Glutamatergic neuron (in vitro differentiated cells): Measurements from ENCODE around the gene USP36. TPM values are rescaled to one million over a fixed set of nuclear protein-coding genes. Genes with fewer than 3 reads are reported as not detected.
"Not testable (repeated sequence)": the region's sequence is repeated elsewhere in the genome, so short reads cannot be mapped to it uniquely, and the experiment has no call there.

Experiments
- DNase-seq: peaks from one replicate; pipeline ENCODE4 v3.0.0; 2022
- H3K27ac Mint-ChIP-seq: one replicate; pipeline ENCODE4 v1.8.0; 2020; ENCODE audit warnings: mild to moderate bottlenecking, mixed read lengths, inconsistent platforms; ENCODE audit not compliant: unreplicated experiment
- H3K27me3 Mint-ChIP-seq: one replicate; pipeline ENCODE4 v1.8.0; 2020; ENCODE audit warnings: mild to moderate bottlenecking, moderate library complexity, mixed read lengths, inconsistent platforms; ENCODE audit not compliant: unreplicated experiment
- H3K36me3 Mint-ChIP-seq: one replicate; pipeline ENCODE4 v1.8.0; 2020; ENCODE audit warnings: mild to moderate bottlenecking, mixed read lengths, inconsistent platforms; ENCODE audit not compliant: unreplicated experiment
- H3K4me1 Mint-ChIP-seq: one replicate; pipeline ENCODE4 v1.8.0; 2020; ENCODE audit warnings: mild to moderate bottlenecking, low read depth, mixed read lengths, inconsistent platforms; ENCODE audit not compliant: unreplicated experiment
- H3K4me3 Mint-ChIP-seq: one replicate; pipeline ENCODE4 v1.8.0; 2020; ENCODE audit warnings: mild to moderate bottlenecking, mixed read lengths, inconsistent platforms; ENCODE audit not compliant: unreplicated experiment
- H3K9me3 Mint-ChIP-seq: one replicate; pipeline ENCODE4 v1.8.0; 2020; ENCODE audit warnings: mild to moderate bottlenecking, moderate library complexity, mixed read lengths, inconsistent platforms; ENCODE audit not compliant: unreplicated experiment
- total RNA-seq: library from RNA; stranded (reverse); fragmentation: NEBNext Ultra II Directional; extraction: Animal tissue kit (Norgen Biotek cat#: 25700); gene quantifications from one replicate; pipeline ENCODE4 v1.2.1, GENCODE V29; 2021; ENCODE audit not compliant: unreplicated experiment
- TF ChIP-seq, protein P1 (sequence below): fragments of 200-600 bp; sonication (generic); IDR thresholded peaks from one replicate; pipeline ENCODE4 v1.5.0; 2021; ENCODE audit not compliant: partially characterized antibody, unreplicated experiment

Gene USP36
- total RNA-seq, 1 donor from 2014 or later = 45.3 TPM

DNA sequence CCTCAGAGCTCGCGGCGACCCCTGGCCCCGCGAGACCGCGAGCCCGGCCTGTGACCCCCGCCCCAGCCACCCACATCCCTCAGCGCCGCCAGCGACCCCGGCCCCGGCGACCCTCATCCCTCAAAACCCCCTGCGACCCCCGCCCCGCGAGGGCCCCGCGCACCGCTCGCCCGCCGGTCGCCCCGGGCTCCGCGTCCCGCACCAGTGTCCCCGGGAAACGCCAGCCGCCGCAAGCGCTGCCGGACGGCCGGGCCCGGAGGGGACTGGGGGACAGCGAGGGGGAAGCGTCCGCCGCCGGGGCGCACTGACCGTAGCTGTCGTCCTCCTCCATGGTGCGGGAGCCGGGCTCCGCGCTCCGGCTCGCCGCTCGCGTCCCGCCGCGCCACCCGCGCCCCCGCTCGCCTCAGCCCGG, 58.7 kb downstream of the USP36 start, which contains the start of gene CYTH1:
TSS of gene CYTH1 (minus strand) at position 381 of the 412 bp plus-strand sequence. CDS start at position 331, 50 bp downstream.
- peak within 1 kb of the TSS; percentile 95 for H3K4me3 Mint-ChIP-seq
- H3K27me3 Mint-ChIP-seq = peaks cover 2% of the 10 kb centered on the region
- H3K9me3 Mint-ChIP-seq = peaks cover 4% of the 10 kb centered on the region
- peak within 1 kb of the TSS; percentile 73 for H3K27ac Mint-ChIP-seq
- H3K36me3 Mint-ChIP-seq = no peaks in the 10 kb centered on the region
- DNase-seq = no peak
- TF ChIP-seq, protein P1, sequence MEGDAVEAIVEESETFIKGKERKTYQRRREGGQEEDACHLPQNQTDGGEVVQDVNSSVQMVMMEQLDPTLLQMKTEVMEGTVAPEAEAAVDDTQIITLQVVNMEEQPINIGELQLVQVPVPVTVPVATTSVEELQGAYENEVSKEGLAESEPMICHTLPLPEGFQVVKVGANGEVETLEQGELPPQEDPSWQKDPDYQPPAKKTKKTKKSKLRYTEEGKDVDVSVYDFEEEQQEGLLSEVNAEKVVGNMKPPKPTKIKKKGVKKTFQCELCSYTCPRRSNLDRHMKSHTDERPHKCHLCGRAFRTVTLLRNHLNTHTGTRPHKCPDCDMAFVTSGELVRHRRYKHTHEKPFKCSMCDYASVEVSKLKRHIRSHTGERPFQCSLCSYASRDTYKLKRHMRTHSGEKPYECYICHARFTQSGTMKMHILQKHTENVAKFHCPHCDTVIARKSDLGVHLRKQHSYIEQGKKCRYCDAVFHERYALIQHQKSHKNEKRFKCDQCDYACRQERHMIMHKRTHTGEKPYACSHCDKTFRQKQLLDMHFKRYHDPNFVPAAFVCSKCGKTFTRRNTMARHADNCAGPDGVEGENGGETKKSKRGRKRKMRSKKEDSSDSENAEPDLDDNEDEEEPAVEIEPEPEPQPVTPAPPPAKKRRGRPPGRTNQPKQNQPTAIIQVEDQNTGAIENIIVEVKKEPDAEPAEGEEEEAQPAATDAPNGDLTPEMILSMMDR = no peak
- H3K4me1 Mint-ChIP-seq = peaks cover 8% of the 10 kb centered on the region

DNA sequence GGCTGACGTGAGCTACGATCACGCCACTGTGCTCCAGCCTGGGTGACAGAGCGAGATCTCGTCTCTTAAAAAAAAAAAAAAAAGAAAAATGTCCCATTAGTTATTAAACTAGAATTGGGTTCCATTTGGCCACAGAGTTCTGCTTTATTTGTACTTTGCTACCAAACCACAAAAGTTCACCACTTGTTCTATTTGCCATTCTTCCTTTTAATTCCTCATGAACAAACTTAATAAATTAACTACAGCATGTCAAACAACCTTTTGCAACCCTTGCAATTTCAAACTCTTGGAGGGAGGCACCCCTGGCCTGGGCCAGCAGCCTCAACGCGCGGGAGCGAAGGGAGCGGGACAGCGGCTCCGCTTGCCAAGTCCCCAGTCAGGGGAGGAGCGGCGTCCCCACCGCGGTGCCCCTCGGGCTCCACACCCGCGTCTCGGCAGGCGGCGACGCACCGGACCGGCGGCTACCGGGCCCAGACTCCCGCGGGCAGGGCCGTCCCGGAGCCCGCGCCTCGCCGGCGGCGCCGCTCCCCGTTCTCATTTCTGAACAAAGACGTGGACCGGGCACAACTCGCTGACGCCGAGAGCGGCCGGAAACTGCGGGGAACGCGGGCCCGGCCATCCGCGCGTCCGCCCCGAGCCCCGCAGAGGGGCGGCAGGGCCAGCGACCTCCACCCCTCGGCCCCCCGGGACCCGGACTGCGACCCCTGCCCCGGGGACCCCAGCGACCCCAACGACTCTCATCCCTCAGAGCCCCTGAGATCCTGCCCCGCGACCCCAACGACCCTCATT, 59.3 kb downstream of the USP36 start:
- H3K9me3 Mint-ChIP-seq = peaks cover 4% of the 10 kb centered on the region
- peaks cover 8% of the 10 kb centered on the region for H3K4me1 Mint-ChIP-seq
- peak overlapping the region; percentile 95 for H3K4me3 Mint-ChIP-seq
- H3K27me3 Mint-ChIP-seq = peaks cover 2% of the 10 kb centered on the region
- H3K27ac Mint-ChIP-seq = peak overlapping the region; percentile 73
- H3K36me3 Mint-ChIP-seq = no peaks in the 10 kb centered on the region
- TF ChIP-seq, protein P1 = no peak
- peak; percentile 70 for DNase-seq

GRCh38 chr17:78780335-78780734, 60.3 kb downstream of the USP36 start:
- H3K4me3 Mint-ChIP-seq = peak overlapping the region; percentile 59
- peaks cover 4% of the 10 kb centered on the region for H3K9me3 Mint-ChIP-seq
- H3K36me3 Mint-ChIP-seq = no peaks in the 10 kb centered on the region
- peaks cover 2% of the 10 kb centered on the region for H3K27me3 Mint-ChIP-seq
- peaks cover 8% of the 10 kb centered on the region for H3K4me1 Mint-ChIP-seq
- TF ChIP-seq, protein P1 = no peak
- DNase-seq = no peak
- no peak overlapping the region for H3K27ac Mint-ChIP-seq

GRCh38 chr17:78779850-78780249, 60.8 kb downstream of the USP36 start:
- DNase-seq = no peak
- Mint-ChIP-seq H3K4me1 (peaks cover 8% of the 10 kb centered on the region), H3K9me3 (peaks cover 4% of the 10 kb centered on the region), H3K4me3 (peak overlapping the region; percentile 59), H3K27ac (no peak overlapping the region), H3K36me3 (no peaks in the 10 kb centered on the region), H3K27me3 (peaks cover 2% of the 10 kb centered on the region)
- TF ChIP-seq, protein P1 = no peak

DNA sequence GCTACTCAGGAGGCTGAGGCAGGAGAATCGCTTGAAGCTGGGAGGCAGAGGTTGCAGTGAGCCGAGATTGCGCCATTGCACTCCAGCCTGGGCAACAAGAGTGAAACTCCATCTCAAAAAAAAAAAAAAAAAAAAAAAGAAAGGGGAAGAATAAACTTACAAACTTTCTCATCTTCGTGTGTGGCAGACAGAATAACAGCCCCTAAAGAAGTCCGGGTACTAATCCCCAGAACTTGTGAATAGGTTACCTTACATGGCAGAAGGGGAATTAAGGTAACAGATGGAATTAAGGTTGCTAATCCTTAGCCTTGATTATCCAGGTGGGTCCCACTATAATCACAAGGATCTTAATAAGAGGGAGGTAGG, 61.3 kb downstream of the USP36 start:
- H3K4me1 Mint-ChIP-seq, H3K27ac Mint-ChIP-seq, DNase-seq, H3K4me3 Mint-ChIP-seq, H3K9me3 Mint-ChIP-seq, H3K36me3 Mint-ChIP-seq, H3K27me3 Mint-ChIP-seq: not testable (repeated sequence)
